Muscle layer of colon (tissue), 2 donors: Measurements from ENCODE around the gene KMO.

ENCODE experiments used
- H3K27ac ChIP-seq: one replicate; pipeline ENCODE4 v1.7.0; 2013; ENCODE audit warnings: low read depth, mild to moderate bottlenecking, low read length, moderate library complexity
- H3K27me3 ChIP-seq, 2 donors: one replicate each; pipeline ENCODE4 v1.7.0; 2013; ENCODE audit warnings: low read length in 2 of 2, mild to moderate bottlenecking in 2 of 2; ENCODE audit not compliant: insufficient read depth in 2 of 2, control insufficient read depth in 1 of 2
- H3K36me3 ChIP-seq: one replicate; pipeline ENCODE4 v1.7.0; 2013; ENCODE audit warnings: mild to moderate bottlenecking, low read length; ENCODE audit not compliant: insufficient read depth
- H3K4me1 ChIP-seq: one replicate; pipeline ENCODE4 v1.7.0; 2013; ENCODE audit warnings: mild to moderate bottlenecking, low read length; ENCODE audit not compliant: insufficient read depth
- H3K4me3 ChIP-seq, 2 donors: one replicate each; pipeline ENCODE4 v1.7.0; 2013; ENCODE audit warnings: low read length in 2 of 2, low read depth in 1 of 2, mild to moderate bottlenecking in 1 of 2, moderate library complexity in 1 of 2
- H3K9ac ChIP-seq: one replicate; pipeline ENCODE4 v1.7.0; 2013; ENCODE audit warnings: low read length
- H3K9me3 ChIP-seq: one replicate; pipeline ENCODE4 v1.7.0; 2013; ENCODE audit warnings: mild to moderate bottlenecking, low read length
- donor health status: abdominal sarcoma.
- donor health status: Adenocarcinoma of cecum.

Gene KMO

DNA sequence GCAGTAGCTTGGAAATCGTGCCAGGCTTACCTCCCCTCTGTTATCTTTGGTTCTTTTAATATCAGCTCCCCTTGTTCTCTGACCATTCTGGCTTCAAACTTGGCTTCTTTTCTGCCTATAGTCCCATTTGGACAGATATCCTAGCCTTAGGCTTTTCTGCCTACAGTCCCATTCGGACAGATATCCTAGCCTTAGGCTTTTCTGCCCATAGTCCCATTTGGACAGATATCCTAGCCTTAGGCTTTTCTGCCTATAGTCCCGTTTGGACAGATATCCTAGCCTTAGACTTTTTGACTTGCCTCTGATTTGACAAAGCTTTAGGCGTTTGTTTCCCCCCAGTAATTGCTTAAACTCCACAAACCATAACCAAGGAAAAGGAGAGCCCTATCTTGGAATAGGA, 82.4 kb downstream of the KMO start:
- H3K36me3 ChIP-seq, result no peaks in the 10 kb centered on the region
- H3K27ac ChIP-seq, result no peak overlapping the region
- no peak overlapping the region for H3K9ac ChIP-seq
- no peak overlapping the region for H3K4me3 ChIP-seq
- no peaks in the 10 kb centered on the region for H3K4me1 ChIP-seq
- H3K27me3 ChIP-seq, result no peaks in the 10 kb centered on the region
- H3K9me3 ChIP-seq, result no peaks in the 10 kb centered on the region

DNA sequence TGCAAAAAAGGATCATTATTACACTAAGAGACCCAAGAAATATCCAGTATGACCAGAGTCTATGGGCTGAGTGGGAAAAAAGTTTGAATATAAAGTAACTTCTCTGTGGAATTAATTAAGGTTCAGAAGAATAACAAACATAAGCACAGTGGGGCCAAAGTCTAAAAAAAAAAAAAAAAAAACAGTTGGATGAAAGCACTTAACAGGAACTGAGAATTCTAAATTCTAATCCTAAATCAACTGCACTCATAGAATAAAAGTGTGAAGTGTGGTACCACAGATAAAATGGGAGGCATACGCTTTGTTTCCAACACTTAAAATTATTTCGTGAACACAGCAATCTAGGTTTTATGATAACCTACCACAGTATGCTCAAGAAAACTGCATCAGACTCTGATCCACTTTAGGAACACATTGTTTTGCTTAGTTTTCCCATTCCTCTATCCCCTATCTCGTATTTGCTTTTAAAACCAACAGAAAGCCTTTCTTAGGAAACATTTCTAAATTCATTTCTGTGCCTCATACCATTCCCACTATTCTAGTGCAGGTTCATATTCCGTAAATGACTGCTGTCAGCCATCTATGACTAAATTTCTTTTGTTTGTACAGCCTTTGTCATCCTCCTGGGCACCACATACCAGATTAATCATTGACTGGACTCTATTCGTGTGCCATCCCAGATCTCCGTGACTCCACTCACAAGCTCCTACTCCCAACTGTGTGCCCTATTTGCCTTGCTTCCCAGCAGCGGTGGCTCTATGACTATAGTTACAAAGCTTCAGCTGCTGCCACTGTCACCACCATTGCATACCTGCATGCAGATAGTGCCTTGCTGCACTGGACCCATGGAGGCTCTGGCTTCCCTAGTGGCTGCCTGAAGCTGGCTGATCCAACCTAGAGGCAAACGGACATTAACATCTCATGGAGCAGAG, 83.1 kb downstream of the KMO start:
- no peak overlapping the region for H3K27ac ChIP-seq
- H3K36me3 ChIP-seq, result no peaks in the 10 kb centered on the region
- no peak overlapping the region for H3K4me3 ChIP-seq
- no peaks in the 10 kb centered on the region for H3K9me3 ChIP-seq
- no peak overlapping the region for H3K9ac ChIP-seq
- no peaks in the 10 kb centered on the region for H3K27me3 ChIP-seq
- no peaks in the 10 kb centered on the region for H3K4me1 ChIP-seq

DNA sequence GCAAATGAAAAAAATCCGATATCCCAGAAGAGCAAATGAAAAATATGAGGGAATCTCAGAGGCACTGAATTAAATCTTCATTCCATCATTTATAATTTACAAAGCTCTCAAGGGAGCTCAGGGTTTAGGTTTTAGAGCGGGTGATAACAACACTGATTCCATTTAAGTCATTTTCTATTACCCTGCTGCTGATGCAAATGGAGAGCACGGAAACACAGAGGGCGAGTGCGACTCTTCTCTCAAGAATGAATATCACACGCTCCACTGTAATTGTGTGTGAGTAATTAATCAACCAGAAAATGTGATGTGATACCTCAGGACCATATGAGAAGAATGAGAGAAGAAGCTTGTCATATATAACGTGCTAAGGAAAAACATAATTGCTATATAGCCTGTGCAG, 85.2 kb downstream of the KMO start:
- Histone ChIP-seq H3K9me3 (no peaks in the 10 kb centered on the region), H3K27ac (no peak overlapping the region), H3K4me1 (no peaks in the 10 kb centered on the region), H3K36me3 (no peaks in the 10 kb centered on the region), H3K9ac (no peak overlapping the region), H3K27me3 (no peaks in the 10 kb centered on the region), H3K4me3 (no peak overlapping the region)

GRCh38 chr1:241622669-241623068, 90.5 kb downstream of the KMO start:
- H3K27me3 ChIP-seq, result no peaks in the 10 kb centered on the region
- H3K9ac ChIP-seq, result no peak overlapping the region
- no peaks in the 10 kb centered on the region for H3K36me3 ChIP-seq
- H3K4me3 ChIP-seq, result no peak overlapping the region
- H3K9me3 ChIP-seq, result no peaks in the 10 kb centered on the region
- no peaks in the 10 kb centered on the region for H3K4me1 ChIP-seq
- no peak overlapping the region for H3K27ac ChIP-seq

DNA sequence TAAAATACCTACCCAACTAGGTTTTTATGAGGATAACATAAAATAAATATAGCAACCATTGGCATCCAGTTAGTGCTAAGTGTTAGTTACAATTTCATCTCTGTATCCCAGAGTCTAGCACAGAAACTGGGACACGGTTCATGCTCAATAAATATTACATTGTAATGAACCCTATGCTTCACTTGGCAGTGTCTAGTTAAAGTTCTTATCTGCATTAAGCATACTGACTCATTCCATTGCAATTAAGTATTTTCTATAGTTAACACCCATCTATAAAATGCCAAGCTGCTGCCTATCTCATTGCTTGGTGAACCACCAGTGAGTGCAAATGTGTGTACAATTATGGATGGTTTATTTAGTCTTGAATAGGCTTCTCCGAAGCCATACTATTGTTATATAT, 92.8 kb downstream of the KMO start:
- Histone ChIP-seq H3K27ac (no peak overlapping the region), H3K4me3 (no peak overlapping the region), H3K9ac (no peak overlapping the region), H3K4me1 (no peaks in the 10 kb centered on the region), H3K9me3 (no peaks in the 10 kb centered on the region), H3K27me3 (no peaks in the 10 kb centered on the region), H3K36me3 (no peaks in the 10 kb centered on the region)

DNA sequence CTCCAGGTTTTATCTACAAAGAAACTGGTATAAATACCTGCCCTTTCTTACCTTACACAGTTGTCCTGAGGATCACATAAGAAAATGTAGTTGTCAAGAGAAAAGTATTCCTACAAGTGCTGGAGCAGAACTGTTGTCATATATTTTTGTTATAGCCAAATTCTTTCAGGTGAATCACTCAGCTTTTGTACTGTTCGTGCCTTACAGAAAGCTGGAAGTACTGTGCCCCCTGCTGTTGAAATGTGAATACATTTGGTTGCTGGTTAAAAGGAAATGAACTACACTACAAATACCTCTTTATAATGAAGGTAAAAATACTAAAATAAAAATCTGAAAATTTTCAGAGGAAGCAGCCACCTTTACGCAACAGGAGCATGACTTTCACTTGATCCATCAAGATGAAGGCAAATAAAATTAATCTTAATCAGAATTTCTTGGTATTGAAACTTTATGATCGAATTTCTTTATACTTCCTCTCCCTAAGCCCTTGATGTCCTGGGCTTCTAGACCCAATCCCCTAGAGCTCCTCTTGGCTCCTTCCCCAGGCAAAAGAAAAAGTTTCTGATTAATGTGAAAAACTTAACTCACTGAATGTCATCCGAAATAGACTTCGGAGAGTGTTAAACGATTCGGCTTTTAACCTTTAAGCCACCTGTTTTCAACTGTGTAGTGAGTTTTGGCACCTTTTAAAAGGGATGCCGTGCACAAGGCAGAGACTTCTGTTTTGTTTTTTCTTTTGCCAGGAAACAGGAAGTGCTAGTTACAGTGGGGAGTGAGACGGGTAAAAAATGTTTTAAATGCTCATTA, 95.5 kb downstream of the KMO start:
- Histone ChIP-seq H3K9ac (no peak overlapping the region), H3K4me3 (no peak overlapping the region), H3K9me3 (no peaks in the 10 kb centered on the region)

GRCh38 chr1:241630005-241630404, 97.8 kb downstream of the KMO start:
- H3K9me3 ChIP-seq, result no peaks in the 10 kb centered on the region
- no peak overlapping the region for H3K4me3 ChIP-seq
- no peaks in the 10 kb centered on the region for H3K4me1 ChIP-seq
- H3K9ac ChIP-seq, result no peak overlapping the region
- no peak overlapping the region for H3K27ac ChIP-seq
- H3K27me3 ChIP-seq, result no peaks in the 10 kb centered on the region
- no peaks in the 10 kb centered on the region for H3K36me3 ChIP-seq

More for the DNA sequence above, 95.5 kb downstream of the KMO start:
- H3K36me3 ChIP-seq, result no peaks in the 10 kb centered on the region
- H3K27me3 ChIP-seq, result no peaks in the 10 kb centered on the region
- H3K27ac ChIP-seq, result no peak overlapping the region
- no peaks in the 10 kb centered on the region for H3K4me1 ChIP-seq

DNA sequence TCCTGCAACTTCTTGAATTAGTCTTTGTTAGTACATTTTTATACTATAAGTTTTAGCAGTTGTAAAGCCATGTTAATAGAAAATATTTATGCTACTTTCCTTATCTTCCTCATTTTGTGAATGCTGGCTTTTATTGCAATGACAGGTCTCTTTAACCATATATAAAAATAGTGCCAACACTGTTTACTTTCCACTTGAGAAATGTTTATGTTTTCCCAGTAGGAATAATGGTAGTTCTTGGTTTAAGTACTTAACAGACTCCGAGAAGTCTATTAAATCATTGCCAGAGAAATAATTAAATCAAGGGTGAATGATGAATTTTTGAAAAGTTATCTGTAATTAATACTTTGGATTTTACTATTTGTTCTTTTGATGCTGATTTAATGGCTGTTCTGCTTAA, 98.3 kb downstream of the KMO start:
- Histone ChIP-seq H3K9me3 (no peaks in the 10 kb centered on the region), H3K4me1 (no peaks in the 10 kb centered on the region), H3K36me3 (peaks cover 4% of the 10 kb centered on the region), H3K4me3 (no peak overlapping the region), H3K9ac (no peak overlapping the region), H3K27ac (no peak overlapping the region), H3K27me3 (no peaks in the 10 kb centered on the region)

- Histone ChIP-seq H3K9ac (no peak overlapping the region), H3K27ac (no peak overlapping the region), H3K4me1 (no peaks in the 10 kb centered on the region), H3K36me3 (peaks cover 5% of the 10 kb centered on the region), H3K9me3 (no peaks in the 10 kb centered on the region), H3K4me3 (no peak overlapping the region), H3K27me3 (no peaks in the 10 kb centered on the region)
Observed at GRCh38 chr1:241630899-241631298, 98.7 kb downstream of the KMO start.

DNA sequence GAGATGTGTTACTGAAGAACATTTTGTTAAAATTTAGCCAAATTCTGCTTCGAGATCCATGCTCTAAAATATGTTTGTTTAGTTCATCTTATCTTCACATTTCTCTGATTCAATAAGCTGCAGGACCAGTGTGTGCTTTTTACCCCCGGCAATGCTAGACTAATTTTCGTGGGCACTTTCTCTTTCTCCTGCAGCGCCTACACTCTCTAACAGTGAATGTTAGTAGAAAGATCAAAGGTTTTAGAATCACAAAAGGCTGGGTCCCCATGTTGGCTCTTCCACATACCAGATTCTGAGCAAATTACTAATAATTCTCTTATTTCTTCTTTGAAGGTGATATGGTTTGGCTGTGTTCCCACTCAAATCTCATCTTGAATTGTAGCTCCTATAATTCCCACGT, 99.5 kb downstream of the KMO start:
- Histone ChIP-seq H3K4me1 (no peaks in the 10 kb centered on the region), H3K27me3 (no peaks in the 10 kb centered on the region), H3K4me3 (no peak overlapping the region), H3K9ac (no peak overlapping the region), H3K36me3 (peaks cover 5% of the 10 kb centered on the region), H3K27ac (no peak overlapping the region), H3K9me3 (no peaks in the 10 kb centered on the region)

DNA sequence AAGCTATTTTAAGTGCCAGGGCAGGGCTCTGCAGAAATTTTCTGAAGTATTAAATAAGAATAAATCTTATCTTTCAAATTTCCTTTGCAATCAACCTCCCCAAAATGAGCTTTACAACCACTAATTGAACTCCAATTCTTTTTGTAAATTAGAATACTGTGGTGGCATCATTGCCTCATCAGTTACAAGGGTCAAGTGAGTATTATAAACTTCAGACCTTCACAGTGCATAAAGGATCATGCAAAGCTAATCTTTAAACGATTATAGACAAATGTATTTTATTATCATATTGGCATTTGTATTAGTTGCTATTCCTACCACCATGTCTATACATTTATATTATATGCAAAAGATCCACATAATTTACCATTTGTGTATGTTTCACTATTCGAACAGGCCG, 100.8 kb downstream of the KMO start:
- Histone ChIP-seq H3K36me3 (peaks cover 5% of the 10 kb centered on the region), H3K27ac (no peak overlapping the region), H3K27me3 (no peaks in the 10 kb centered on the region), H3K4me1 (peaks cover 5% of the 10 kb centered on the region), H3K9ac (no peak overlapping the region), H3K9me3 (no peaks in the 10 kb centered on the region), H3K4me3 (no peak overlapping the region)
